Hematopoietic multipotent progenitor cell treated with erythropoietin and hydrocortisone succinate and interleukin-3 and kit ligand, for 6 days (in vitro differentiated cells): ENCODE results near the gene INPP5B.
"Not testable (repeated sequence)": the region's sequence is repeated elsewhere in the genome, so short reads cannot be mapped to it uniquely, and the experiment has no call there.

Experiments used
- DNase-seq: peaks from one replicate; pipeline ENCODE4 v3.0.0-alpha.2; 2015

The INPP5B gene

GRCh38 chr1:37946703-37947360 is at the start of gene INPP5B:
Gene INPP5B (minus strand): TSS chr1:37947053. CDS start chr1:37946308, 745 bp downstream.
- peak; percentile 95 for DNase-seq

DNA sequence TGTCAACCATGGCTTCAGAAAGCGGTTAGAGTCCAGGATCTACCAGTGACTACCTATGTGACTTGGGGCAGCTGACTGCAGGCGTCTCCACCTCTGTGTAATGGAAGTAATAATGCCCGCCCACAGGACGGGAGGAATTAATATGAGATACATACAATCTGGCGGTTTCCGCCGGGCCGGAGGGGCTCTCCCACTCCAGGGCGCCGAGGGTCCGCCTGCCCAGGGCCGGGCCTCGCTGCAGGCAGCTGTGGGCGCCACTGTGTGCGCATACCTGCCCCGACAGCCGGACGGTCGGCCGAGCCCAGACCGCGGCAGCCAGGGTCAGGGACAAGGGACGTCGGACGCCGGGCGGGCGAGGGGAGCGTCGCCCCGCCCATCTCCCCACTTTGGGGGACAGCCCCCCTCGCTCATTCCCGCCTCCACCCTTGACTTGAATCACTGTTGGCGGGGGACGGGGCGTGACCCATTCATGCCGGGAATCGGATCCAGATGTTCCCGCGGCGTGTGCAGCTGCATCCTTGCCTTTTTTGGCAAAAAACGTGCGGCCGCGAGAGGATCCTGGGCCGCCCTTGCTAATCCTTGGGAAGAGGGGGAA is 49.0 kb upstream of the INPP5B start:
- DNase-seq, result peak; percentile 58

GRCh38 chr1:37994886-37995566 is 48.2 kb upstream of the INPP5B start:
- peak; percentile 14 for DNase-seq

DNA sequence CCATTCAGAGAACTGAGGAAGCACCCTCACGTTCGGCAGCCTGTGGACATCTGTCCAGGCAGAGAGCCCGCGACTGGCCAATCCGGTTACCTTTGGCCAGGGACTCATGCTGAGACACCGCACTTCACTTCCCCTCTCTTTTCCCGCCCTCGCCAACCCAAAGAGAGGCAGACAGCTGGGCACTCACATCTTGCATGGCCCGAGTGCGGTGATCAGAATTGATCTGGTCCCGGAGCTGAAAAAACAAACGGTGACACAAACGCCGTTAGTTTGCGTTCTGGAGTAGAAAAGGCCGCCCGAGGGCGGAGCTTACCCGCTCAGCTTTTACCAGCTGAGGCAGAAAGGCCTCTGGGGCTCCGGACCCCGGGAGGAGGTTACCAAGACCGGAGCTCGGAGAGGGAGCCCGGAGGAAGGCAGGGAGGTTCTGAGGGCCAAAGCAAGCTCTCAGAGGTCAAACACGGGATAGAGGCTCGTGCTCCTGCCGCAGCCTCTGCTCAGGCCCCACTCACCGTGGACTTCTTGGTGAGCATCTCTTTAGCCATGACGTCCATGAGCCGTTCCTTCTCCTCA is 42.6 kb upstream of the INPP5B start:
- DNase-seq, result peak; percentile 55

GRCh38 chr1:37987679-37988078 is 40.8 kb upstream of the INPP5B start:
- no peak for DNase-seq

DNA sequence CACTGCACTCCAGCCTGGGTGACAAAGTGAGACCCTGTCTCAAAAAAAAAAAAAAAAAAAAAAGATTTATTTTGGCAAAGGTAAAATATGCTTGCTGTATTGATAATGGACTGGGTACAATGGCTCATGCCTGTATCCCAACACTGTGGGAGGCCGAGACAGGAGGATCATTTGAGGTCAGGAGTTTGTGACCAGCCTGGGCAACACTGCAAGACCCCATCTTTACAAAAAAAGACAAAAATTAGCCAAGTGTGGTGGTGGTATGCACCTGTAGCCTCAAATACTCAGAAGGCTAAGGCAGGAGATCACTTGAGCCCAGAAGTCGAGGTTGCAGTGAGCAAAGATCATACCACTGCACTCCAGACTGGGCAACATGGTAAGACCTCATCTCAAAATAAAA is 36.7 kb upstream of the INPP5B start:
- no peak for DNase-seq

- DNase-seq, result no peak
Observed at GRCh38 chr1:37978541-37978940, 31.7 kb upstream of the INPP5B start.

- DNase-seq, result peak; percentile 66
Observed at GRCh38 chr1:37975083-37975482, 28.2 kb upstream of the INPP5B start.

- DNase-seq, result no peak
Observed at GRCh38 chr1:37974567-37974966, 27.7 kb upstream of the INPP5B start.

DNA sequence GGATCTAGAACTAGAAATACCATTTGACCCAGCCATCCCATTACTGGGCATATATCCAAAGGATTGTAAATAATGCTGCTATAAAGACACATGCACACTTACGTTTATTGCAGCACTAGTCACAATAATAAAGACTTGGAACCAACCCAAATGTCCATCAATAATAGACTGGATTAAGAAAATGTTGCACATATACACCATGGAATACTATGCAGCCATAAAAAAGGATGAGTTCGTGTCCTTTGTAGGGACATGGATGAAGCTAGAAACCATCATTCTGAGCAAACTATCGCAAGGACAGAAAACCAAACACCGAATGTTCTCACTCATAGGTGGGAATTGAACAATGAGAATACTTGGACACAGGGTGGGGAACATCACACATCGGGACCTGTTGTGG is 26.8 kb upstream of the INPP5B start:
- DNase-seq, result not testable (repeated sequence)

DNA sequence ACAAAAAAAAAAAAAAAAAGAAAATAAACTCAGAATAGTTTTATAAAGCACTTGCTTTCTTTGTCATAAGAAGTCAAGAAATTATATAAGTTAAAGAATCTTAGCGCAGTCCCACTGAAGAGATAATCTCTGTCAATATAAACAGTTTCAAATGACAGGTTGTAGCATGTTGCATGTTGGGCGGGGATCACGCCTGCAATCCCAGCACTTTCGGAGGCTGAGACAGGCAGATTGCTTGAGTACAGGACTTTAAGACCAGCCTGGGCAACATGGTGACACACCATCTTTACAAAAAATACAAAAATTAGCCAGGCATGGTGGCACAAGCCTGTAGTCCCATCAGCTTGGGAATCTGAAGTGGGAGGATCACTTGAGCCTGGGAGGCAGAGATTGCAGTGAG is 18.4 kb upstream of the INPP5B start:
- DNase-seq, result no peak

GRCh38 chr1:37964106-37964505 is 17.3 kb upstream of the INPP5B start:
- not testable (repeated sequence) for DNase-seq

DNA sequence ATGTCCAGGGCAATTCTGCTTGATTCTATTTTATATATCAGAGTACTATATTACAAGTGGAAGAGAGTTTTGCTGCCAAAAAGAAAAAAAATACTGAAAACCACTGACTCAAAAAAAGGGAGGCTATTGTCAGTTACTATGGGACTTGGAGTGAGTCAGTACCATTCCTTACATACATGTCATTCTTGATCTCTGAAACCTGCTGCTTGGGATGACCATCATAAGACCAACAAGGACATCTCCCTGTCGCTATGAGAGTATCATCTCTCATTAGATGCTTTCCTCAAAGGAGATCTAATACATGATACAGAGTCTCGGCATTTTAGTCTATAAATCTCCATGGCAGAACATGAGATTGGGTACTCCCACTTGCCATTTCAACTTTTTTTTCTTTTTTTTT is 11.8 kb upstream of the INPP5B start:
- no peak for DNase-seq

- no peak for DNase-seq
Observed at GRCh38 chr1:37955685-37956084, 8.8 kb upstream of the INPP5B start.

DNA sequence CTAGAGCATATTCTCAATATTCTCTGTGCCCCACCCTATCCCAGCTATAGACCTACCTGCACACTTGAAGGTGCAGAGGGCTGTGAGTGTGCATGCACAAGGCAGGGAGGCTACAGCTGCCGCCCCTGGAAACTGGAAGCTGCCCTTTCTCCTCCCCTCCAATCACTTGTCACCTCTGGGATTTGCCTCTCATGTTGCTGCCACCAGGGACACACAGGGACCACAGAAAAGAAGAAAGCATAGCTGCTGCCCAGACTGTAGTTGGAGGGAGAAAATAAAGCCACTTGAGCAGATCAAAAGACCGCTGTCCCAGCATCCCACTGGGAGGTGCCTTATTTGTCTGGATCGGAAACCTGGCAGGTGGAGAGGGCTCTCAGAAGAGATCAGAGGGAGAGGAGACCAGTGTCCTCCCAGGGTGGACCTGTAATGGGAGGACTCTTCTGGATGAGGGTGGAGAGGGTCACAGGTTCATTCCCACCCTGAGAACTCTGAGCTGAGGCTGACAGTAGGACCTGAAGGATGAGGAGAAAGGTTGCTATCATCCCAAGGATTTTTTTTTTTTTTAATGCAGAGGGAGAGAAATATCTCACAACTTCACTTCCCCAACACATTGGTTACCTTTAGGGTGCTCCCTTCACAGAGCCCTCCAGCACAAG is 7.6 kb upstream of the INPP5B start:
- peak; percentile 21 for DNase-seq

DNA sequence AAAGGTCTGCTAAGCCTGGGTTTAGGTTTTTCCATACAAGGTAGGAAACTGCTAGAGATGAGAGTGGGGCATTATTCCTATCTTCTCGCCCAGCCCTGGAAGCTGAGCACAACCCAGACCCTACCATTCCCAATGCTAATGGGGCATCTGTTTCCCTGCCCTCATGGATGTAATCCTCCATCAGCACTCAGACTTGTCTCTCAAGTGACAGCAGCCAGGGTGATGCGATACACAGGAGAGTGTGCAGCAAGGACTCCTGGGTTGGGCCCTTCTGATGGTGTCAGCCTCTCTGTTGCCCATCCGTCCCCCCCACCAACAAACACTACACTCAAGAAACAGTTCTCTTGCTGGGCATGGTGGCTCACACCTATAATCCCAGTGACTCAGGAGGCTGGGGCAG is 5.9 kb upstream of the INPP5B start:
- DNase-seq, result no peak

DNA sequence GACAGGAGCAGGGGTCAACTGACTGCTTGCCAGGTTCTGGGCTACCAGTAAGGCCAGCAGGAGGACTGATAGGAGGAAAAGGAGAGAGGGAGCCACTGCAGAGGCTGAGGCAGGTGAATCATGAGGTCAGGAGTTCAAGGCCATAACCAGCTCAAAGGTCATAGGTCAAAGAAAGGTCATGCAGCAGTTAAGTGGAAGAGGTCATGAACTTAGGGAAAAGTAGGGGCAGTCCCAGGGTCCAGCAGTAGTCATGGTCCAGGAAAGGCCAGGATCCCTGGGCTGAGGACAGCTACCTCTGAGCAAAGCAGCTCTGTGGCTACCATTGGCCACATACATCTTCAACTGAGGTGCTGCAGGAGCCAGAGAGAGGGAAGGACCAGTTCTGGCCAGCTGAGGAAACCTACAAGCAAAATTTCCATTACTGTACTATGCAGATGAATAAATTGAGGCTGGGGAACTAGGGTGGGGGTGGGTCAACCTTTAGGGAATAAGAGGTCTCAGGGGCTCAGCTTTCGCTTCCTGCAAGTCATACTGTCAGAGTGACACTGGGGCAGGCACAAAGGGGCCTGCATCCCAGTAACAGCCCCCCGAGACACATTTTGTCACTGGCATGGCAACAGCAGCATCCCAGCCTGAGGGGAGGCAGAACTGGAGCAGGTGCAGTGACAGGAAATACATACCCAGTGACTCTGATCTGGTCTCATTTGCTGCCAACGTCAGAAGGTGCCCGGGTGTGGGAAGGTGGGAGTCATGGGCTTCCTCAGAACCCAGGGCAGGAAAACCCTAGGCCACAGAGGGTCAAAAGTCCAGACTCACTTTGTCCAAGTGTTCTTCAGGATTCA is 5.2 kb upstream of the INPP5B start:
- DNase-seq, result no peak

GRCh38 chr1:37951041-37951782 is 4.4 kb upstream of the INPP5B start:
- no peak for DNase-seq

GRCh38 chr1:37949524-37950152 is 2.8 kb upstream of the INPP5B start:
- DNase-seq, result no peak

DNA sequence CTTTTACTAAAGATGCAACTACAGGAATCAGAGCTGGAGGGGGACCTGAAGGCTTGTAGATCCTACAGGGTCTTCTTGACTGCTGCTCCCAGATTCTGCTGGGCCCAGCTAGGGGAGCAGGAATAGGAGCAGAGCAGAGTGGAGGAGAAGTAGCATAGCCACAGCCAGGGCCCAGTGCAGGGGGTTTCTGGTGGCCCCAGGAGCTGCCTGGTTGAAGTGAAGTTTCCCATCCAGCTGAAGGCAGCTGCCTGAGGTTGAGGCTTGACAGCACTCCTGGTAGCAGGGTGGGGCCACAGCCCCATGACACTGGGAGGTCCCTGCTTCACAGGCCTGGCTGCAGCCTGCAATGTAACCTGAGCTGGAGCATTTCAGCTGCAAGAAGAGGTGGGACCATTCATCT is 2.0 kb upstream of the INPP5B start:
- DNase-seq, result peak; percentile 26

DNA sequence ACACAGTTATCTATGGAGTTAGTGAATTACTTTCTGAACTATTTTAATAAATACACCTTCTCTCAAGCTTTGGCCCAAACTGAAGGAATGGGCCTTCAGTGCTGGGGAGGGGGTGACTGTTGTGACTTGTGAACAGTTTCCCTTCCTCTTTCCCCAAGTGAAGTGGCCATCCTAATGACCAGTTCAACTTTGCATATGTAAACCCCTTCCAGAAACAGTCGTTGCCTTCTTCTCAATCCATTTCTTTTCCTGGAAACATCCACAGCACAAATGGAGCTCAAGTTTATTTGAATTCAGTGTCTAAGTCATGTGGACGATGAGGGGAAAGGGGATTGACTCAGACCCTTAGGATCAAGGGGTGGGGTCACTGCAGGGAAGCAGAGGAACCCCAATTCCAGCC is 1.3 kb upstream of the INPP5B start:
- DNase-seq, result no peak
